Inflammatory macrophage (primary cell): ENCODE data around the gene KISS1R.
A peak's percentile ranks its signal among the peaks of the same experiment; 100 is the strongest.
"Not testable (repeated sequence)": the region's sequence is repeated elsewhere in the genome, so short reads cannot be mapped to it uniquely, and the experiment has no call there.

ENCODE experiments used
- DNase-seq, 2 donors: peaks; one replicate each; pipeline ENCODE4 v3.0.0-alpha.2; 2020 to 2022

Gene KISS1R

GRCh38 chr19:954672-955494, 37.8 kb downstream of the KISS1R start:
- DNase-seq = peak in 1 of 2 donors; percentile 37

GRCh38 chr19:955803-956765, 39.0 kb downstream of the KISS1R start:
- DNase-seq = no peak

- no peak for DNase-seq
Measured at GRCh38 chr19:956766-957440, 39.8 kb downstream of the KISS1R start.

GRCh38 chr19:957578-957977, 40.4 kb downstream of the KISS1R start:
- DNase-seq = not testable (repeated sequence)

- DNase-seq = peak in 1 of 2 donors; percentile 70
Measured at GRCh38 chr19:958967-959855, 42.1 kb downstream of the KISS1R start.

GRCh38 chr19:960020-960419, 42.9 kb downstream of the KISS1R start:
- DNase-seq = no peak

GRCh38 chr19:960601-960938, 43.4 kb downstream of the KISS1R start:
- DNase-seq = no peak

GRCh38 chr19:961866-962620, 44.9 kb downstream of the KISS1R start:
- DNase-seq = peak; percentile 48 to 75

GRCh38 chr19:962683-963400, 45.7 kb downstream of the KISS1R start:
- DNase-seq = no peak

GRCh38 chr19:963486-963951, 46.4 kb downstream of the KISS1R start:
- no peak for DNase-seq

- no peak for DNase-seq
Measured at GRCh38 chr19:964116-964520, 47.0 kb downstream of the KISS1R start.

- DNase-seq = no peak
Measured at GRCh38 chr19:964761-965694, 47.9 kb downstream of the KISS1R start.

- no peak for DNase-seq
Measured at GRCh38 chr19:966485-967088, 49.5 kb downstream of the KISS1R start.
